ENCODE results near the gene TRIP12.

GRCh38 chr2:229920011-229920641 lies 1.7 kb downstream of the TRIP12 start:
- TF ChIP-seq CTCF (IDR thresholded peaks at IDR 0.05; ENCODE audit: extremely low read depth in 1 of 2, insufficient read depth in 1 of 2, low read depth in 1 of 2, low read length in 2 of 2) (no peak), POLR2AphosphoS5 (IDR thresholded peaks at IDR 0.05; ENCODE audit: insufficient read depth, low read depth, low read length) (no peak), POLR2A (IDR thresholded peaks at IDR 0.05; ENCODE audit: low read depth, low read length) (no peak), EZH2 (IDR thresholded peaks at IDR 0.05; ENCODE audit: borderline replicate concordance, low read depth, low read length, severe bottlenecking) (no peak), MAX (IDR thresholded peaks at IDR 0.05; ENCODE audit: insufficient read depth, insufficient read length) (no peak), MYC (IDR thresholded peaks at IDR 0.05; ENCODE audit: low read depth, low read length) (no peak), GATA2 (IDR thresholded peaks at IDR 0.05; ENCODE audit: insufficient read depth, insufficient read length, low read depth, low read length) (no peak), FOS (IDR thresholded peaks at IDR 0.05; ENCODE audit: borderline replicate concordance, insufficient read depth, low read length) (no peak), JUN (IDR thresholded peaks at IDR 0.05; ENCODE audit: borderline replicate concordance, insufficient read depth, insufficient read length, low read depth) (no peak)
